Measurements from ENCODE around the gene ZNF678. TPM values are rescaled to one million over a fixed set of nuclear protein-coding genes. Genes with fewer than 3 reads are reported as not detected.
A peak's percentile ranks its signal among the peaks of the same experiment; 100 is the strongest.

The ZNF678 gene
- 4.2 to 6.3 TPM (median 4.6 TPM) in 3 replicates for total RNA-seq
- long read RNA-seq, partial matches to known transcripts, result 0 of 5 reads
- long read RNA-seq, other reads (novel, unspliced or antisense), result 3 of 5 reads

GRCh38 chr1:227563324-227564201 is at the start of gene ZNF678:
ZNF678 (plus strand) TSS chr1:227563556; CDS start chr1:227650992, 87,436 bp downstream.
- peaks cover 2% of the 10 kb centered on the region for H3K36me3 Mint-ChIP-seq (ENCODE audit: low read depth)
- H3K27ac Mint-ChIP-seq (ENCODE audit: unreplicated experiment), result peak within 1 kb of the TSS; percentile 100
- TF ChIP-seq CTCF (IDR thresholded peaks at IDR 0.05), result no peak
- no peaks in the 10 kb centered on the region for H3K27me3 Mint-ChIP-seq (ENCODE audit: low read depth)
- no peaks in the 10 kb centered on the region for H3K9me3 Mint-ChIP-seq (ENCODE audit: low read depth)
- peak within 1 kb of the TSS; percentile 96 for H3K4me3 Mint-ChIP-seq (ENCODE audit: unreplicated experiment)
- H3K4me1 Mint-ChIP-seq (ENCODE audit: low read depth), result peaks cover 13% of the 10 kb centered on the region
- peak; percentile 95 for DNase-seq (ENCODE audit: low spot score)

- H3K36me3 Mint-ChIP-seq (ENCODE audit: low read depth), result peaks cover under 1% of the 10 kb centered on the region
- H3K27ac Mint-ChIP-seq (ENCODE audit: unreplicated experiment), result no peak overlapping the region
- H3K4me3 Mint-ChIP-seq (ENCODE audit: unreplicated experiment), result no peak overlapping the region
- no peak for DNase-seq (ENCODE audit: low spot score)
- peaks cover 13% of the 10 kb centered on the region for H3K9me3 Mint-ChIP-seq (ENCODE audit: low read depth)
- H3K4me1 Mint-ChIP-seq (ENCODE audit: low read depth), result no peaks in the 10 kb centered on the region
- no peak for TF ChIP-seq CTCF (IDR thresholded peaks at IDR 0.05)
- H3K27me3 Mint-ChIP-seq (ENCODE audit: low read depth), result peaks cover 2% of the 10 kb centered on the region
Observed at GRCh38 chr1:227518876-227519275, 44.5 kb upstream of the ZNF678 start.

GRCh38 chr1:227521782-227522181 is 41.6 kb upstream of the ZNF678 start:
- no peak overlapping the region for H3K4me3 Mint-ChIP-seq (ENCODE audit: unreplicated experiment)
- no peaks in the 10 kb centered on the region for H3K27me3 Mint-ChIP-seq (ENCODE audit: low read depth)
- TF ChIP-seq CTCF (IDR thresholded peaks at IDR 0.05), result no peak
- peaks cover 10% of the 10 kb centered on the region for H3K36me3 Mint-ChIP-seq (ENCODE audit: low read depth)
- no peak overlapping the region for H3K27ac Mint-ChIP-seq (ENCODE audit: unreplicated experiment)
- no peaks in the 10 kb centered on the region for H3K4me1 Mint-ChIP-seq (ENCODE audit: low read depth)
- peak; percentile 85 for DNase-seq (ENCODE audit: low spot score)
- H3K9me3 Mint-ChIP-seq (ENCODE audit: low read depth), result peaks cover 38% of the 10 kb centered on the region

- no peaks in the 10 kb centered on the region for H3K27me3 Mint-ChIP-seq (ENCODE audit: low read depth)
- peaks cover 81% of the 10 kb centered on the region for H3K9me3 Mint-ChIP-seq (ENCODE audit: low read depth)
- H3K36me3 Mint-ChIP-seq (ENCODE audit: low read depth), result peaks cover 52% of the 10 kb centered on the region
- DNase-seq (ENCODE audit: low spot score), result no peak
- no peak overlapping the region for H3K27ac Mint-ChIP-seq (ENCODE audit: unreplicated experiment)
- H3K4me1 Mint-ChIP-seq (ENCODE audit: low read depth), result no peaks in the 10 kb centered on the region
- TF ChIP-seq CTCF (IDR thresholded peaks at IDR 0.05), result no peak
- H3K4me3 Mint-ChIP-seq (ENCODE audit: unreplicated experiment), result no peak overlapping the region
Observed at GRCh38 chr1:227526524-227526923, 36.8 kb upstream of the ZNF678 start.

- Mint-ChIP-seq H3K36me3 (ENCODE audit: low read depth) (peaks cover 72% of the 10 kb centered on the region), H3K4me1 (ENCODE audit: low read depth) (no peaks in the 10 kb centered on the region), H3K4me3 (ENCODE audit: unreplicated experiment) (no peak overlapping the region), H3K27ac (ENCODE audit: unreplicated experiment) (no peak overlapping the region), H3K27me3 (ENCODE audit: low read depth) (no peaks in the 10 kb centered on the region), H3K9me3 (ENCODE audit: low read depth) (peaks cover 86% of the 10 kb centered on the region)
- DNase-seq (ENCODE audit: low spot score), result no peak
- TF ChIP-seq CTCF (IDR thresholded peaks at IDR 0.05), result no peak
Observed at GRCh38 chr1:227532019-227532619, 31.2 kb upstream of the ZNF678 start.

All from chondrocyte (in vitro differentiated cells).